Activated CD8-positive, alpha-beta memory T cell treated with anti-CD3 and anti-CD28 coated beads, Interleukin-2, amount 50 U/mL, for 24 hours (primary cell): ENCODE measurements around the gene DSCAM.

Experiments used
- DNase-seq: peaks from one replicate; pipeline ENCODE4 v3.0.0-alpha.2; 2020; ENCODE audit errors: extremely low read depth

The DSCAM gene

GRCh38 chr21:40706806-40707655 lies 139.9 kb downstream of the DSCAM start:
- DNase-seq = no peak

- no peak for DNase-seq
Measured at GRCh38 chr21:40706176-40706575, 140.8 kb downstream of the DSCAM start.

GRCh38 chr21:40704141-40704540 lies 142.8 kb downstream of the DSCAM start:
- DNase-seq = no peak

- no peak for DNase-seq
Measured at GRCh38 chr21:40699366-40699765, 147.6 kb downstream of the DSCAM start.

- no peak for DNase-seq
Measured at GRCh38 chr21:40696246-40696645, 150.7 kb downstream of the DSCAM start.

GRCh38 chr21:40689840-40690360 lies 157.1 kb downstream of the DSCAM start:
- no peak for DNase-seq

GRCh38 chr21:40689217-40689616 lies 157.7 kb downstream of the DSCAM start:
- no peak for DNase-seq

GRCh38 chr21:40688106-40688864 lies 158.7 kb downstream of the DSCAM start:
- DNase-seq = no peak

- no peak for DNase-seq
Measured at GRCh38 chr21:40687625-40688024, 159.3 kb downstream of the DSCAM start.

- DNase-seq = no peak
Measured at GRCh38 chr21:40686526-40686925, 160.4 kb downstream of the DSCAM start.

- no peak for DNase-seq
Measured at GRCh38 chr21:40685141-40685540, 161.8 kb downstream of the DSCAM start.

GRCh38 chr21:40684726-40685125 lies 162.2 kb downstream of the DSCAM start:
- DNase-seq = no peak

- no peak for DNase-seq
Measured at GRCh38 chr21:40683349-40683748, 163.6 kb downstream of the DSCAM start.

GRCh38 chr21:40681164-40681859 lies 165.6 kb downstream of the DSCAM start:
- DNase-seq = no peak

GRCh38 chr21:40680311-40680710 lies 166.6 kb downstream of the DSCAM start:
- no peak for DNase-seq

GRCh38 chr21:40678681-40679284 lies 168.2 kb downstream of the DSCAM start:
- no peak for DNase-seq

GRCh38 chr21:40675017-40675416 lies 171.9 kb downstream of the DSCAM start:
- no peak for DNase-seq

GRCh38 chr21:40672602-40673001 lies 174.4 kb downstream of the DSCAM start:
- DNase-seq = no peak

GRCh38 chr21:40671716-40672115 lies 175.2 kb downstream of the DSCAM start:
- DNase-seq = no peak

- no peak for DNase-seq
Measured at GRCh38 chr21:40668555-40669275, 178.2 kb downstream of the DSCAM start.

- DNase-seq = no peak
Measured at GRCh38 chr21:40667967-40668366, 179.0 kb downstream of the DSCAM start.
